Measurements from ENCODE around the gene SNW1.

- TF ChIP-seq CTCF (IDR thresholded peaks at IDR 0.05): no peak
- no peak for TF ChIP-seq EP300 (IDR thresholded peaks at IDR 0.05)
These were observed 8.7 kb downstream of the SNW1 start for GRCh38 chr14:77752266-77752665.

All from tibial nerve (tissue), 4 donors.